Measurements from ENCODE around the gene WDR7.

WDR7 gene

DNA sequence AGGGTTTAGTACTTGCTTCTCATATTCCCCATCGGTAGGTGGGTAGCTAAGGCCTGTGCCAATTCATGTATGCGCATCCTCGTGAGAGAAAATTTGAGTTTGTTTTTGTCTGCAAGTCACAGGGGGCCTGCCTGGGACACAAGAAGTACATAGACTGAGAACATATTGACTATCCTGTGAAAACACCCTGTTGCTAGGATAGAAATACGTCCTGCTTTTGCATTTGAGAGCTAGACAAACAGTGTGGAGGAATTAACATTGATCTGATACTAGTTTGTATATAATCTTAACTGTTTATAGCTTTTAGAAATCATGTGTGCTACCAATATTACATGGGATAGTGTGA, 10.9 kb downstream of the WDR7 start:
- no peaks in the 10 kb centered on the region for H3K36me3 ChIP-seq (replicated peaks; ENCODE audit: low read depth, low read length)
- TF ChIP-seq, protein P1, sequence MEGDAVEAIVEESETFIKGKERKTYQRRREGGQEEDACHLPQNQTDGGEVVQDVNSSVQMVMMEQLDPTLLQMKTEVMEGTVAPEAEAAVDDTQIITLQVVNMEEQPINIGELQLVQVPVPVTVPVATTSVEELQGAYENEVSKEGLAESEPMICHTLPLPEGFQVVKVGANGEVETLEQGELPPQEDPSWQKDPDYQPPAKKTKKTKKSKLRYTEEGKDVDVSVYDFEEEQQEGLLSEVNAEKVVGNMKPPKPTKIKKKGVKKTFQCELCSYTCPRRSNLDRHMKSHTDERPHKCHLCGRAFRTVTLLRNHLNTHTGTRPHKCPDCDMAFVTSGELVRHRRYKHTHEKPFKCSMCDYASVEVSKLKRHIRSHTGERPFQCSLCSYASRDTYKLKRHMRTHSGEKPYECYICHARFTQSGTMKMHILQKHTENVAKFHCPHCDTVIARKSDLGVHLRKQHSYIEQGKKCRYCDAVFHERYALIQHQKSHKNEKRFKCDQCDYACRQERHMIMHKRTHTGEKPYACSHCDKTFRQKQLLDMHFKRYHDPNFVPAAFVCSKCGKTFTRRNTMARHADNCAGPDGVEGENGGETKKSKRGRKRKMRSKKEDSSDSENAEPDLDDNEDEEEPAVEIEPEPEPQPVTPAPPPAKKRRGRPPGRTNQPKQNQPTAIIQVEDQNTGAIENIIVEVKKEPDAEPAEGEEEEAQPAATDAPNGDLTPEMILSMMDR (IDR thresholded peaks at IDR 0.05; ENCODE audit: low read depth, low read length): no peak
- no peak for TF ChIP-seq EZH2phosphoT487 (IDR thresholded peaks at IDR 0.05; ENCODE audit: low read depth)
- H3K4me2 ChIP-seq (ENCODE audit: low read length): no peak overlapping the region
- H3K9me3 ChIP-seq (ENCODE audit: insufficient read depth, low read length): no peaks in the 10 kb centered on the region
- no peaks in the 10 kb centered on the region for H3K27me3 ChIP-seq (ENCODE audit: low read depth, low read length)
- no peak overlapping the region for H3K9ac ChIP-seq (ENCODE audit: low read length)
- H3K4me3 ChIP-seq (ENCODE audit: low read length): no peak overlapping the region
- H2AFZ ChIP-seq (ENCODE audit: low read depth, low read length): no peak overlapping the region
- H3K79me2 ChIP-seq (ENCODE audit: low read length): peaks cover 16% of the 10 kb centered on the region; the same call in 1 of the 2 replicates
- H4K20me1 ChIP-seq (ENCODE audit: insufficient read depth, low read length): no peaks in the 10 kb centered on the region
- no peak overlapping the region for H3K27ac ChIP-seq (ENCODE audit: low read length)
- H3K4me1 ChIP-seq (ENCODE audit: low read length): no peaks in the 10 kb centered on the region

DNA sequence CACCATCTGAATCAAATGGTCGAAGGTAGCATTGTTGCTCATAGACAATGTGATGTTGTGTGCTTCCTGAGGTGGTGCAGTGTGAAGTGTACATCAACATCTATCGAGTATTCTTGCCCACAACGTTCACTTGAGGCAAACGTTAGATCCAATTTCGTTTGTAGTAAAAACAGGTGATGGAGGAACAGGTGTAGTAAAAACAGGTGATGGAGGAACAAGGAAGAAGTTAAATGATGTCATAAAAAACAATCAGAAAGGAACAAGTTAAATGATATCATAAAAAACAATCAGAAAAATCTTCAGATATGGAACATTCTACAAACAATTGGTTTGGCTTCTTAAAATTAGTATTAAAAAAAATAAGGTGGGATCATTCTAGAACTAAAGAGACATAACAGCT, 11.3 kb downstream of the WDR7 start:
- peaks cover 12% of the 10 kb centered on the region; the same call in 1 of the 2 replicates for H3K79me2 ChIP-seq (ENCODE audit: low read length)

DNA sequence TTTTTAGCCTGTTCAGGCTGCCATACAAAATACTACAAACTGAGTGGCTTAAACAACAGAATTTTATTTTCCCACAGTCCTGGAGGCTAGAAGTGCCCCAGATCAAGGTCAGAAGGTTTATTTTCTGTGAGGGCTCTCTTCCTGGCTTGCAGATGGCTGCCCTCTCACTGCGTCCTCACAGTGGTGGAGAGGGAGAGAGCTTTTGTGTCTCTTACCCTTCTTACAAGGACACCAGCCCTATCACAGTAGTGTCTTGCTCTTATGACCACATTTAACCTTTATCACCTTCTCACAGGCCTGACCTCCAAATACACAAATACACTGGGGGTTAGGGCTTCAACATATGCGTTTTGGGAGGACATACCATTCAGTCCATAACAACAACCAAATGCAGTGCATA, 11.7 kb downstream of the WDR7 start:
- H3K4me2 ChIP-seq (ENCODE audit: low read length): no peak overlapping the region

More for the DNA sequence above, 11.3 kb downstream of the WDR7 start:
- H3K36me3 ChIP-seq (replicated peaks; ENCODE audit: low read depth, low read length): no peaks in the 10 kb centered on the region
- TF ChIP-seq EZH2phosphoT487 (IDR thresholded peaks at IDR 0.05; ENCODE audit: low read depth): no peak
- TF ChIP-seq, protein P1 (IDR thresholded peaks at IDR 0.05; ENCODE audit: low read depth, low read length): no peak
- H3K27ac ChIP-seq (ENCODE audit: low read length): no peak overlapping the region
- no peaks in the 10 kb centered on the region for H3K27me3 ChIP-seq (ENCODE audit: low read depth, low read length)
- H3K4me2 ChIP-seq (ENCODE audit: low read length): no peak overlapping the region
- H3K4me3 ChIP-seq (ENCODE audit: low read length): no peak overlapping the region
- no peaks in the 10 kb centered on the region for H3K4me1 ChIP-seq (ENCODE audit: low read length)
- H3K9me3 ChIP-seq (ENCODE audit: insufficient read depth, low read length): no peaks in the 10 kb centered on the region
- no peak overlapping the region for H3K9ac ChIP-seq (ENCODE audit: low read length)
- no peaks in the 10 kb centered on the region for H4K20me1 ChIP-seq (ENCODE audit: insufficient read depth, low read length)
- H2AFZ ChIP-seq (ENCODE audit: low read depth, low read length): no peak overlapping the region

DNA sequence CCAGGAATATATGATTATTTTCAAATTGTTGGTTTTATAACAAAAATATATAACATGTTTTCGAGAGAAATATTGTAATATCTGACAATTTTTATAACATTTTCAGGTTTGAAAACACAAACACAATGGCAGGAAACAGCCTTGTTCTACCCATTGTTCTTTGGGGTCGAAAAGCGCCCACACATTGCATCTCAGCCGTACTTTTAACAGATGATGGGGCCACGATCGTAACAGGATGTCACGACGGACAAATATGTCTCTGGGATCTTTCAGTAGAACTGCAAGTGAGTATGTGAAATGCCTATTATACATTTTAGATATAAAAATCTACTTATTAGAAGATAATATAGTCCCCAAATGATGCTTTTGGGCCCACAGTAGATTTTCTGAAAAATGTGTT, 21.2 kb downstream of the WDR7 start:
- no peaks in the 10 kb centered on the region for H3K9me3 ChIP-seq (ENCODE audit: insufficient read depth, low read length)
- peaks cover 8% of the 10 kb centered on the region; the same call in 1 of the 2 replicates for H3K79me2 ChIP-seq (ENCODE audit: low read length)
- H3K4me1 ChIP-seq (ENCODE audit: low read length): no peaks in the 10 kb centered on the region
- no peaks in the 10 kb centered on the region for H3K36me3 ChIP-seq (replicated peaks; ENCODE audit: low read depth, low read length)
- no peaks in the 10 kb centered on the region for H4K20me1 ChIP-seq (ENCODE audit: insufficient read depth, low read length)
- no peak overlapping the region for H3K4me3 ChIP-seq (ENCODE audit: low read length)
- no peak overlapping the region for H3K4me2 ChIP-seq (ENCODE audit: low read length)
- TF ChIP-seq, protein P1 (IDR thresholded peaks at IDR 0.05; ENCODE audit: low read depth, low read length): no peak
- TF ChIP-seq EZH2phosphoT487 (IDR thresholded peaks at IDR 0.05; ENCODE audit: low read depth): no peak
- H3K27me3 ChIP-seq (ENCODE audit: low read depth, low read length): no peaks in the 10 kb centered on the region
- H3K27ac ChIP-seq (ENCODE audit: low read length): no peak overlapping the region
- no peak overlapping the region for H2AFZ ChIP-seq (ENCODE audit: low read depth, low read length)
- no peak overlapping the region for H3K9ac ChIP-seq (ENCODE audit: low read length)

More for the DNA sequence above, 11.7 kb downstream of the WDR7 start:
- no peak overlapping the region for H2AFZ ChIP-seq (ENCODE audit: low read depth, low read length)
- H3K27ac ChIP-seq (ENCODE audit: low read length): no peak overlapping the region
- no peaks in the 10 kb centered on the region for H4K20me1 ChIP-seq (ENCODE audit: insufficient read depth, low read length)
- no peaks in the 10 kb centered on the region for H3K9me3 ChIP-seq (ENCODE audit: insufficient read depth, low read length)
- no peak overlapping the region for H3K4me3 ChIP-seq (ENCODE audit: low read length)
- TF ChIP-seq, protein P1 (IDR thresholded peaks at IDR 0.05; ENCODE audit: low read depth, low read length): no peak
- TF ChIP-seq EZH2phosphoT487 (IDR thresholded peaks at IDR 0.05; ENCODE audit: low read depth): no peak
- H3K36me3 ChIP-seq (replicated peaks; ENCODE audit: low read depth, low read length): no peaks in the 10 kb centered on the region
- H3K79me2 ChIP-seq (ENCODE audit: low read length): peaks cover 13% of the 10 kb centered on the region; the same call in 1 of the 2 replicates
- H3K4me1 ChIP-seq (ENCODE audit: low read length): no peaks in the 10 kb centered on the region
- no peak overlapping the region for H3K9ac ChIP-seq (ENCODE audit: low read length)
- no peaks in the 10 kb centered on the region for H3K27me3 ChIP-seq (ENCODE audit: low read depth, low read length)

All from OCI-LY3 (cell line).